ENCODE results near the gene DUOXA1.

GRCh38 chr15:45121706-45122417 is 7.8 kb downstream of the DUOXA1 start:
- TF ChIP-seq CTCF (IDR thresholded peaks at IDR 0.05): no peak
- TF ChIP-seq EZH2 (IDR thresholded peaks at IDR 0.05; ENCODE audit: borderline replicate concordance, insufficient read depth, low read depth, low read length, poor library complexity, severe bottlenecking): no peak
